H9 (cell line): ENCODE measurements around the gene WDFY1. TPM values are rescaled to one million over a fixed set of nuclear protein-coding genes. Genes with fewer than 3 reads are reported as not detected.

Experiments
- DNase-seq: peaks from one replicate; pipeline ENCODE4 v3.0.0-alpha.2; 2017
- H2AFZ ChIP-seq: one replicate; pipeline ENCODE4 v1.6.1; 2013; ENCODE audit warnings: mild to moderate bottlenecking, low read length, control low read depth, moderate library complexity
- H2AK5ac ChIP-seq: 2 replicates; pipeline ENCODE4 v1.6.1; 2013; ENCODE audit warnings: low read length, control low read depth, mixed read lengths; ENCODE audit not compliant: insufficient read length
- H2BK120ac ChIP-seq: one replicate; pipeline ENCODE4 v1.6.1; 2013; ENCODE audit warnings: low read depth, mild to moderate bottlenecking, low read length, control low read depth, inconsistent platforms; ENCODE audit not compliant: poor library complexity, severe bottlenecking
- H2BK12ac ChIP-seq: 2 replicates; pipeline ENCODE4 v1.6.1; 2013; ENCODE audit warnings: low read length, control low read depth, mixed read lengths, low read depth; ENCODE audit not compliant: insufficient read length
- H2BK15ac ChIP-seq: 2 replicates; pipeline ENCODE4 v1.6.1; 2013; ENCODE audit warnings: low read depth, low read length, control low read depth
- H2BK20ac ChIP-seq: one replicate; pipeline ENCODE4 v1.6.1; 2013; ENCODE audit warnings: low read depth, mild to moderate bottlenecking, low read length, control low read depth, inconsistent platforms; ENCODE audit not compliant: poor library complexity, severe bottlenecking
- H2BK5ac ChIP-seq: 2 replicates; pipeline ENCODE4 v1.6.1; 2013; ENCODE audit warnings: low read length, control low read depth, mixed read lengths; ENCODE audit not compliant: insufficient read length
- H3K14ac ChIP-seq: 2 replicates; pipeline ENCODE4 v1.6.1; 2013; ENCODE audit warnings: low read length, control low read depth; ENCODE audit not compliant: insufficient read depth
- H3K18ac ChIP-seq: 2 replicates; pipeline ENCODE4 v1.6.1; 2013; ENCODE audit warnings: low read depth, mild to moderate bottlenecking, mixed read lengths, low read length, control low read depth; ENCODE audit not compliant: insufficient read length
- H3K23ac ChIP-seq: 2 replicates; pipeline ENCODE4 v1.6.1; 2013; ENCODE audit warnings: low read length, control low read depth, mixed read lengths, low read depth; ENCODE audit not compliant: insufficient read length
- H3K23me2 ChIP-seq: 2 replicates; pipeline ENCODE4 v1.6.1; 2013; ENCODE audit warnings: low read depth, mild to moderate bottlenecking, mixed read lengths, low read length, control low read depth; ENCODE audit not compliant: insufficient read length, poor library complexity, severe bottlenecking
- H3K27ac ChIP-seq: 2 replicates; pipeline ENCODE4 v1.5.1; 2013; ENCODE audit warnings: low read length, control low read depth, mixed read lengths, low read depth; ENCODE audit not compliant: insufficient read length
- H3K27me3 ChIP-seq: 2 replicates; pipeline ENCODE4 v1.6.1; 2013; ENCODE audit warnings: low read length, control low read depth, inconsistent platforms; ENCODE audit not compliant: insufficient read depth
- H3K4ac ChIP-seq: 2 replicates; pipeline ENCODE4 v1.6.1; 2013; ENCODE audit warnings: low read depth, mild to moderate bottlenecking, control low read depth, inconsistent platforms, low read length, moderate library complexity
- H3K4me1 ChIP-seq: 2 replicates; pipeline ENCODE4 v1.6.1; 2013; ENCODE audit warnings: low read length, control low read depth, inconsistent platforms; ENCODE audit not compliant: insufficient read depth
- H3K4me2 ChIP-seq: 2 replicates; pipeline ENCODE4 v1.6.1; 2013; ENCODE audit warnings: low read length, control low read depth, mixed read lengths; ENCODE audit not compliant: insufficient read length, insufficient read depth
- H3K56ac ChIP-seq: 2 replicates; pipeline ENCODE4 v1.6.1; 2013; ENCODE audit warnings: low read depth, mild to moderate bottlenecking, mixed read lengths, low read length, control low read depth; ENCODE audit not compliant: insufficient read length
- H3K79me1 ChIP-seq: 2 replicates; pipeline ENCODE4 v1.6.1; 2013; ENCODE audit warnings: low read depth, mild to moderate bottlenecking, moderate library complexity, low read length, control low read depth, inconsistent platforms; ENCODE audit not compliant: insufficient read depth, poor library complexity, severe bottlenecking
- H3K79me2 ChIP-seq: 2 replicates; pipeline ENCODE4 v1.6.1; 2013; ENCODE audit warnings: low read length, control low read depth, inconsistent platforms; ENCODE audit not compliant: insufficient read depth
- H3K9ac ChIP-seq: 2 replicates; pipeline ENCODE4 v1.6.1; 2013; ENCODE audit warnings: low read length, control low read depth, mixed read lengths; ENCODE audit not compliant: insufficient read length; ENCODE audit errors: extremely low read depth
- H3K9me3 ChIP-seq: one replicate; pipeline ENCODE4 v1.6.1; 2013; ENCODE audit warnings: low read depth, low read length, inconsistent platforms; ENCODE audit not compliant: control insufficient read depth
- H3T11ph ChIP-seq: one replicate; pipeline ENCODE4 v1.6.1; 2013; ENCODE audit warnings: mild to moderate bottlenecking, low read length, control low read depth, inconsistent platforms
- H4K20me1 ChIP-seq: one replicate; pipeline ENCODE4 v1.6.1; 2013; ENCODE audit not compliant: control insufficient read depth, insufficient read length, insufficient read depth
- H4K5ac ChIP-seq: 2 replicates; pipeline ENCODE4 v1.6.1; 2013; ENCODE audit warnings: low read depth, mild to moderate bottlenecking, mixed read lengths, low read length, control low read depth; ENCODE audit not compliant: insufficient read length
- H4K8ac ChIP-seq: replicated peaks from 2 replicates; pipeline ENCODE4 v1.6.1; 2013; ENCODE audit warnings: low read length, control low read depth, mixed read lengths, low read depth; ENCODE audit not compliant: insufficient read length
- H4K91ac ChIP-seq: 2 replicates; pipeline ENCODE4 v1.6.1; 2013; ENCODE audit warnings: low read depth, mild to moderate bottlenecking, moderate library complexity, mixed read lengths, low read length, control low read depth; ENCODE audit not compliant: insufficient read length
- H3K27ac Mint-ChIP-seq, 3 experiments: 2 replicates in 2 of 3; 3 replicates in 1 of 3; pipeline ENCODE4 v1.8.0; 2020 to 2021; ENCODE audit warnings: mixed read lengths in 3 of 3, mild to moderate bottlenecking in 1 of 3, moderate library complexity in 1 of 3
- H3K27me3 Mint-ChIP-seq: 2 replicates; pipeline ENCODE4 v1.8.0; 2021; ENCODE audit warnings: low read depth, mild to moderate bottlenecking, moderate library complexity, mixed read lengths
- H3K36me3 Mint-ChIP-seq, 3 experiments: 2 replicates in 2 of 3; 3 replicates in 1 of 3; pipeline ENCODE4 v1.8.0; 2020 to 2021; ENCODE audit warnings: low read depth in 3 of 3, mixed read lengths in 3 of 3; ENCODE audit not compliant: insufficient read depth in 1 of 3
- H3K4me1 Mint-ChIP-seq, 2 experiments: 2 replicates each; pipeline ENCODE4 v1.8.0; 2020; ENCODE audit warnings: mixed read lengths in 2 of 2
- H3K4me3 Mint-ChIP-seq, 2 experiments: 2 replicates in 1 of 2; 3 replicates in 1 of 2; pipeline ENCODE4 v1.8.0; 2020 to 2021; ENCODE audit warnings: mild to moderate bottlenecking in 2 of 2, mixed read lengths in 2 of 2, moderate library complexity in 1 of 2
- H3K9me3 Mint-ChIP-seq, 2 experiments: 2 replicates in 1 of 2; 3 replicates in 1 of 2; pipeline ENCODE4 v1.8.0; 2020; ENCODE audit warnings: mild to moderate bottlenecking in 2 of 2, mixed read lengths in 2 of 2, moderate library complexity in 1 of 2
- WGBS: extraction: QIAGEN DNeasy Blood & Tissue Kit; methylation state at CpG from one replicate; pipeline ENCODE4 v1.1.7; 2013; ENCODE audit warnings: missing lambda C conversion rate, low lambda C conversion rate, mixed read lengths; ENCODE audit not compliant: insufficient read length; ENCODE audit errors: extremely low coverage; 5-methylcytosine and 5-hydroxymethylcytosine counted together
- total RNA-seq: library from RNA; stranded (reverse); gene quantifications from 2 replicates; pipeline ENCODE4 v1.2.1, GENCODE V29; 2021
- TF ChIP-seq, protein P1 (sequence below): fragments of 200-600 bp; sonication (generic); conservative IDR thresholded peaks from 3 replicates; pipeline ENCODE4 v1.8.0; 2021; ENCODE audit warnings: antibody characterized with exemption, mild to moderate bottlenecking

Gene WDFY1
- total RNA-seq, 1 experiment from 2014 or later: 54.1 TPM

DNA sequence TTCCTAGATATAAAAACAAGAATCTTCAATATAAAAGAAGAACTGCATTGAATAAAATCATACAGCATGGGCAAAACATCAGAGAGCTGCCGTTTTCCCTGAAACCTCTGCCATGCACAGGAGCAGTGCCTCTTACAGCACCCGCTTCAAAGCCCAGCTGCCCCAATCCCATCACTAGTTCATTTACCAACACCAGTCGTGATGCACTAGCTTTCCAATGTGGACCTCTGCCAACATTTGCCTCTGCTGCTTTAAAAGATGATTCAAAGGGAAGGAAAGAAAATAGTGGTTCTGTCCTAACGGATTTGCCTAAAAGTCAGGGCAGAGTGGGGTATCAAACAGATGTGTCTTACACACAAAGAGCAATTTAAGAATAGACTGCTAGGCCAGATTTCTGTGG is 64.3 kb downstream of the WDFY1 start:
- Histone ChIP-seq H3K56ac (no peak overlapping the region), H2BK5ac (no peak overlapping the region), H3K27ac (no peak overlapping the region), H2AFZ (no peak overlapping the region), H3K27me3 (no peaks in the 10 kb centered on the region), H3K4me1 (no peaks in the 10 kb centered on the region), H4K91ac (no peak overlapping the region), H3K4ac (no peak overlapping the region), H3K23ac (no peak overlapping the region), H2BK120ac (no peak overlapping the region), H2BK12ac (no peak overlapping the region), H2AK5ac (no peak overlapping the region), H3K23me2 (no peaks in the 10 kb centered on the region), H3T11ph (no peak overlapping the region), H3K9me3 (no peaks in the 10 kb centered on the region), H3K79me1 (no peaks in the 10 kb centered on the region), H4K20me1 (no peaks in the 10 kb centered on the region), H2BK20ac (no peak overlapping the region), H3K18ac (no peak overlapping the region), H3K14ac (no peak overlapping the region), H3K4me2 (no peak overlapping the region), H4K5ac (no peak overlapping the region), H4K8ac (no peak overlapping the region), H2BK15ac (no peak overlapping the region), H3K9ac (no peak overlapping the region), H3K79me2 (no peaks in the 10 kb centered on the region)
- no peak overlapping the region for H3K27ac Mint-ChIP-seq
- no peaks in the 10 kb centered on the region for H3K27me3 Mint-ChIP-seq
- TF ChIP-seq, protein P1, sequence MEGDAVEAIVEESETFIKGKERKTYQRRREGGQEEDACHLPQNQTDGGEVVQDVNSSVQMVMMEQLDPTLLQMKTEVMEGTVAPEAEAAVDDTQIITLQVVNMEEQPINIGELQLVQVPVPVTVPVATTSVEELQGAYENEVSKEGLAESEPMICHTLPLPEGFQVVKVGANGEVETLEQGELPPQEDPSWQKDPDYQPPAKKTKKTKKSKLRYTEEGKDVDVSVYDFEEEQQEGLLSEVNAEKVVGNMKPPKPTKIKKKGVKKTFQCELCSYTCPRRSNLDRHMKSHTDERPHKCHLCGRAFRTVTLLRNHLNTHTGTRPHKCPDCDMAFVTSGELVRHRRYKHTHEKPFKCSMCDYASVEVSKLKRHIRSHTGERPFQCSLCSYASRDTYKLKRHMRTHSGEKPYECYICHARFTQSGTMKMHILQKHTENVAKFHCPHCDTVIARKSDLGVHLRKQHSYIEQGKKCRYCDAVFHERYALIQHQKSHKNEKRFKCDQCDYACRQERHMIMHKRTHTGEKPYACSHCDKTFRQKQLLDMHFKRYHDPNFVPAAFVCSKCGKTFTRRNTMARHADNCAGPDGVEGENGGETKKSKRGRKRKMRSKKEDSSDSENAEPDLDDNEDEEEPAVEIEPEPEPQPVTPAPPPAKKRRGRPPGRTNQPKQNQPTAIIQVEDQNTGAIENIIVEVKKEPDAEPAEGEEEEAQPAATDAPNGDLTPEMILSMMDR: no peak
- H3K9me3 Mint-ChIP-seq: no peaks in the 10 kb centered on the region; a peak in 1 of 5 replicates
- WGBS: no CpG with 5 or more reads among the region's 4 CpGs
- DNase-seq: no peak
- H3K4me3 Mint-ChIP-seq: no peak overlapping the region
- peaks cover 19 to 77% (median 63%) of the 10 kb centered on the region in 3 experiments for H3K36me3 Mint-ChIP-seq
- no peaks in the 10 kb centered on the region for H3K4me1 Mint-ChIP-seq
